ENCODE results near the gene IGFL1.
"Not testable (repeated sequence)": the region's sequence is repeated elsewhere in the genome, so short reads cannot be mapped to it uniquely, and the experiment has no call there.

DNA sequence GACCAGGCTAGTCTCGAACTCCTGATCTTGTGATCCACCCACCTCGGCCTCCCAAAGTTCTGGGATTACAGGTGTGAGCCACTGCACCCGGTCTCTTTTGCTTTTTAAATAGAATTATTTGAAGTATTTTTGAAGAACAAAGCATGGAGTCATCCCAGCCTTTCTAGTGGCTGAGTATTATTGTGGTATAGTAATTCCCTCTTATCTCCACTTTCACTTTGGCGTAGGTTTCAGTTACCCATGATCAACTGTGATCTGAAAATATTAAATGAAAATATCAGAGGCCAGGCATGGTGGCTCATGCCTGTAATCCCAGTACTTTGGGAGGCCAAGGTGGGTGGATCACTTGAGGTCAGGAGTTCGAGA, 36.9 kb upstream of the IGFL1 start:
- TF ChIP-seq, protein P1, sequence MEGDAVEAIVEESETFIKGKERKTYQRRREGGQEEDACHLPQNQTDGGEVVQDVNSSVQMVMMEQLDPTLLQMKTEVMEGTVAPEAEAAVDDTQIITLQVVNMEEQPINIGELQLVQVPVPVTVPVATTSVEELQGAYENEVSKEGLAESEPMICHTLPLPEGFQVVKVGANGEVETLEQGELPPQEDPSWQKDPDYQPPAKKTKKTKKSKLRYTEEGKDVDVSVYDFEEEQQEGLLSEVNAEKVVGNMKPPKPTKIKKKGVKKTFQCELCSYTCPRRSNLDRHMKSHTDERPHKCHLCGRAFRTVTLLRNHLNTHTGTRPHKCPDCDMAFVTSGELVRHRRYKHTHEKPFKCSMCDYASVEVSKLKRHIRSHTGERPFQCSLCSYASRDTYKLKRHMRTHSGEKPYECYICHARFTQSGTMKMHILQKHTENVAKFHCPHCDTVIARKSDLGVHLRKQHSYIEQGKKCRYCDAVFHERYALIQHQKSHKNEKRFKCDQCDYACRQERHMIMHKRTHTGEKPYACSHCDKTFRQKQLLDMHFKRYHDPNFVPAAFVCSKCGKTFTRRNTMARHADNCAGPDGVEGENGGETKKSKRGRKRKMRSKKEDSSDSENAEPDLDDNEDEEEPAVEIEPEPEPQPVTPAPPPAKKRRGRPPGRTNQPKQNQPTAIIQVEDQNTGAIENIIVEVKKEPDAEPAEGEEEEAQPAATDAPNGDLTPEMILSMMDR (IDR thresholded peaks at IDR 0.05) = not testable (repeated sequence)
- TF ChIP-seq EP300 (IDR thresholded peaks at IDR 0.05; ENCODE audit: low read depth); POLR2A (IDR thresholded peaks at IDR 0.05); POLR2AphosphoS5 (IDR thresholded peaks at IDR 0.05): not testable (repeated sequence)

All from transverse colon (tissue), 4 donors.